GM19467 (cell line): ENCODE results near the gene LY6G6F.
A peak's percentile ranks its signal among the peaks of the same experiment; 100 is the strongest.

Source experiments
- ATAC-seq: cut with Tn5 transposase; IDR thresholded peaks from one replicate; pipeline ENCODE4 v1.9.1; 2021; ENCODE audit warnings: mild to moderate bottlenecking, moderate library complexity; ENCODE audit not compliant: unreplicated experiment

LY6G6F gene

DNA sequence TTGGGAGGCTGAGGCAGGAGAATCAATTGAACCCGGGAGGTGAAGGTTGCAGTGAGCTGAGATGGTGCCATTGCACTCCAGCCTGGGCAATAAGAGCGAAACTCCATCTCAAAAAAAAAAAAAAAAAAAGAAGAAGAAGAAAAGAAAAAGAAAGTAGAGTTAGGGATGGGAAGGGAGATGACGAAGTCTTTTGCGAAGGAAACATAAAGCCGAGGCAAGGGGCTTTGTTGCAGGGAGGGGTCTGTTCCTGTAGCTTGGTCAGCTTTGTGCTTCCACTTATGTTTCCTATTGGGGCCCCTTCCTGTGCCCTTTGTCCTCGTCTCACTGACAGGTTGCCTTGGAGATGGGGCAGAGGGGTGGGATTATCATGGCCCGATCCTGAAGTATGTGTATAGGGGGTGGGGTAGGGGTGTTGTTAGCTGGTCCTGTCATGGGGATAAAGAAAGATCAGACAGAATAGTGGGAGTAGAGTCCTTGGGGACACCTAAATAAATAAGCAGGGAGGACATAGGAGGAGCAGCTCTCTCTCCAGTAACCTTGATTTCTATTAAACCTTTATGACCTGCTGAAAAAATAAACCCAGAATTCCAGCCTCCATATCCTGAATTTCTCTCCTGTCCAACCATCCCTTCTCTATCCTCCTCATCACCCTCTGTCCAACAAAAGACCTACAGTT is 30.8 kb downstream of the LY6G6F start:
- no peak for ATAC-seq

DNA sequence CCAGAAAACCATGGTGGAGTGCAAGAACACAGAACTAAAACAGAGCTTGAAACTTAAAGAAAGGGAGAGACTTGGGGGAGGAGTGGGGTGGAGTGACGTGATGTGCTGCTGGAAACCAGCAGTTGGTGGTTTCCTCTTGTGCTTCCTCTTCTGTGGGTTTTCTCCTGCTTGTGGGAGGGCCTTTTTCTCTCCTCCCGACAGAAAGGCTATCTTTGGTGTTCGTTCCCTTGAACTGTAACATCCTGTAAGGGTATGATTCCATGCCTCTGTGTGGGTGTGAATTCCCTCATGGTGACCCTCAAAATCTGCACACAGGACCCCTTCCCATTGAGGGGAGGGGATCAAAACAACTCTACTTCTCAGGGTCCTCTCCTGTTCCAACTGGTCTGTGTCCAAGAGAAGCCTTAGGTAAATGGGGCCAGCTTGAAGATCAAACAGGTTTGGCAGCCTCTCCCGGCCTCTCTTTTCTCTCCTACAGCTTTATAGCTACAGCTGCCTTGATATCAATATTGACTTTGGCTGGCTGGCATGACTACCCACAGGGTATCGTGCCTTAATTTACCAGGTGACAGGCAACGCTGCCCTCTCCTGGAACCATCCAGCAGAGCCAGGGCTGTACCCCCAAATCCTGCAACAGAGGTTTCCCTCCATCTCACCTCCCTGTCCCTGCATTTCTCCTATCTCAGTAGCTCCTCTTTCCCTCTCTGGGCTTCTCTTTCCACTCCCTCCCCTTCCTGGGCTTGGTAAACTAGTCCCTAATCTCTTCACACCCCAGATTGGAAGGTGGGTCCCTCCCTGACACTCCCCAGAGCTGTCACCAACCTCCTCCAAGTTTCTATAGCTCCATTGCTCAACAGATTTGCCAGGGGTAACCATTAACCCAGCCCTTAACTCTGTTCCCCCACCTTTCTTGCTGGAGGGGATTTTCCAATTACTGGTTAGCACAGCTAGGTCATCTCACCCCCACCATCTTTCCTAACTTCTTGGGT is 31.6 kb downstream of the LY6G6F start:
- ATAC-seq = no peak

DNA sequence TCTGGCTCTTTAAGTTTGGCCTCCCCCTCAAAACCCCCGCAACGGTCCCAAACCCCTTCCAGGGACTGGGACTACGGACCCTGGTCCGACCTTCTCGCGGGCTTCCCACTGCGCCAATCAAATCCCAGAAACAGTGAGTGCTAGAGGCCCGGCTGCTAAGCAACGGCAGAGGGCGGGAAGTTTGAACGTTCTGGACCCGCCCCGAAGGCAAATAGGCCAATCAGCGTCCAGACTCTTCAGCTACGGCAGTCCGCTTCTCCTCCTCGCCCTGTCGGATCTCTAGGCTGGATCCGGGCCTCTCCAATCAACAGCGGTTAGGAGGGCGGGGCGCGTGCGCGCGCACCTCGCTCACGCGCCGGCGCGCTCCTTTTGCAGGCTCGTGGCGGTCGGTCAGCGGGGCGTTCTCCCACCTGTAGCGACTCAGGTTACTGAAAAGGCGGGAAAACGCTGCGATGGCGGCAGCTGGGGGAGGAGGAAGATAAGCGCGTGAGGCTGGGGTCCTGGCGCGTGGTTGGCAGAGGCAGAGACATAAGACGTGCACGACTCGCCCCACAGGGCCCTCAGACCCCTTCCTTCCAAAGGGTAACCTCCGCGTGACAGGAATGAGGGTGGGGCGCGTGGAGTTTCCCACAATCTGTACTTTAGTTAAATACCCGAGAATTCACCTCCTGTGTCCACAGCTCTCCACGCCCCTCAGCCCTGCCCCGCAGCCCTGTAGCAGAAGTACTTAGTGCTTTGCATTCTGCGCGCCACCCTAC is 33.2 kb downstream of the LY6G6F start, which contains the start of gene MSH5:
Gene MSH5, plus strand, starts transcription at position 367 of the 758 bp plus-strand sequence. CDS start 462 bp downstream, outside the sequence.
- peak; percentile 61 for ATAC-seq

DNA sequence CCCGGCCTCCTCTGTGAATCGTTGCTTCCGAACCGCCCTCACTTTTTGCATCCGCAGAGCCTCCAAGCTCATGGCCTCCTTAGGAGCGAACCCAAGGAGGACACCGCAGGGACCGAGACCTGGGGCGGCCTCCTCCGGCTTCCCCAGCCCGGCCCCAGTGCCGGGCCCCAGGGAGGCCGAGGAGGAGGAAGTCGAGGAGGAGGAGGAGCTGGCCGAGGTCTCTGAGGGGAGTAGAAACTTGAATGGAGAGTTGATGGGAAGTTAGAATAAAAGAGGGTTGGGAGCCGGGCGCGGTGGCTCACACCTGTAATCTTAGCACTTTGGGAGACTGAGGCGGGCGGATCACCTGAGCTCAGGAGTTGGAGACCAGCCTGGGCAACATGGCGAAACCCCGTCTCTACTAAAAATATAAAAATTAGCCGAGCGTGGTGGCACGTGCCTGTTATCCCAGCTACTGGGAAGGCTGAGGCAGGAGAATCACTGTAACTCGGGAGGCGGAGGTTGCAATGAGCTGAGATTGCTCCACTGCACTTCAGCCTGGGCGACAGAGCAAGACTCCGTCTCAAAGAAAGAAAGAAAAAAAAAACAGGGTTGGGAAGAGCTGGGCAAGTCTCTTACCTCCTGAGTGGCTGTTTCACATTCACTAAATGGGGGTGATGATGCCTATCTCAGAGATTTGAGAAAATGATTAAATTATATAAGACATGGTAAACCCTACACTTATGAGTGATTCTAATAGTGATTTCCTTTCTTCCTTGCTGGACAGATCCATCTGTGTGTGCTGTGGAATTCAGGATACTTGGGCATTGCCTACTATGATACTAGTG is 33.9 kb downstream of the LY6G6F start:
- no peak for ATAC-seq

DNA sequence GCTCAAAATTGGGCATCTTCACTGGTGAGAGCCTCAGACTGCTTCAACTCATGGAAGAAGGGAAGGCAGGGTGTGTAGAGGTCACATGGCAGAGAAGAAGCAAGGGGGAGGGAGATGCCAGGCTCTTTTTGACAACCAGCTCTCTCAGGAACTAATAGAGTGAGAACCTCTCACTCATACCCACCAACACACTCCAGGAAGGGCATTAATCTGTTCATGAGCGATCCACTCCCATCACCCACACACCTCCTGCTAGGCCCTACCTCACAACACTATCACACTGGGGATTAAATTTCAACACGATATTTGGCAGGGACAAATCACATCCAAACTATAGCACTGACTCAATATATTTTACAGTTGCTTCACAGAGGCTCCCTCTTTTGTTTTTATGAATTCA is 35.1 kb downstream of the LY6G6F start:
- no peak for ATAC-seq

DNA sequence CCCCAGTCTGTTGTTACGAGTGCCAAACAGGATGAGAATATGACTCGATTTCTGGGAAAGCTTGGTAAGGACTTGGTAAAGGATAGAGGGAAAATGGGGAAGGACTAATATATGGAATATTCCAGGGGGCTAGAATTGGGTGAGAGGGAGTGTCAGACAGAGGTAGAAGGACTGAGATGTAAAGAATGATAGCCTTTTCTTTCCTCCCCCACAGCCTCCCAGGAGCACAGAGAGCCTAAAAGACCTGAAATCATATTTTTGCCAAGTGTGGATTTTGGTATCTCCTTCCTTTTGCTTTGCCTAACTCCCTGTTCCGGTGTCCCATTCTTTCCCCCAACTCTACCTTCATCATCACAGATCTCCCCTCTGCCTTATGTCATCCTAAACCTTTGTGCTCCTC is 36.2 kb downstream of the LY6G6F start:
- no peak for ATAC-seq

DNA sequence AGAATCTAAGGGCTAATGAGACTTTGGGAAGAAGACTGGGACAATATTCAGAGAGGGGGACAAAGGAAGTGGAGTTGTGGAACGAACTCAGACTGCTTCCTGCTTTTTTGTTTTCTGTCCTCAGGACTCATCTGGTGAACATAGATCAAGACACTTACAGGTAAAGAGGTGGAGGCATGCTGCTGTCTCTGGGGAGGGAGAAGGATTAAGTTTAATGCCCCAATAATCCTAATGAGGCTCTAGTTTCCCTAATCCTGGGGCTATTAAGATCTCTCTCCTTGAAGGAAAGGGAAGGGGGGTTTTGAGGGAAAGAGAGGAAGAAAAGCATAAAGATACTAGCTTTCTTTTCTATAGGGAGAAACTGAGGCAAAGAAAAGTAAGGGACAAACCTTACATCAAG is 37.8 kb downstream of the LY6G6F start:
- ATAC-seq = no peak

DNA sequence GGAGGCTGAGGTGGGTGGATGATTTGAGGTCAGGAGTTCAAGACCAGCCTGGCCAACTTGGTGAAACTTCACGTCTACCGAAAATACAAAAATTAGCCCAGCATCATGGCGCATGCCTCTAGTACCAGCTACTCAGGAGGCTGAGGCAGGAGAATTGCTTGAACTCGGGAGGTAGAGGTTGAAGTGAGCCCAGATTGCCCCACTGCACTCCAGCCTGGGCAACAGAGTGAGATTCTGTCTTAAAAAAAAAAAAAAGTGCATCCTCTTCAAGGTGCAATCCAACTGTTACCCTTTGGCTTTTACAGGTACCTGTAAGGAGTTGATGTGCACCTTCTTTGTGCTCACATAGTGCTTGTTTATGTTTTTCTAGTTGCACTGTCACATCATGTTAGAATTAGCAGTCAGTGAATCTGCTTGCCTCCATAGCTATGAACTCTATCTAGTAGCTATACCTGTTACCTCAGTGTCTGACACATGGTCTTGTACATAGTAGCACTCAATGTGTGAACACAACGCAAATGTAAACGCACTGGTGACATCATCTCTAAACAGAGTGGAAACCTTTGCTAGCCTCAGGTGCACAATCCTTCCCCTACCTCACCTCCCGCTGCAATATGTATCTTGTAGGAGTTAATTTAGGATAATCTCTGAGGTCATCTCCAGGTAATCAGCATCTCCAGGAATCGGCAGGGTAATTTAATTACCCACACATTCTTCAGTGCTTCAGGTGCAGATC is 42.8 kb downstream of the LY6G6F start:
- ATAC-seq = no peak

DNA sequence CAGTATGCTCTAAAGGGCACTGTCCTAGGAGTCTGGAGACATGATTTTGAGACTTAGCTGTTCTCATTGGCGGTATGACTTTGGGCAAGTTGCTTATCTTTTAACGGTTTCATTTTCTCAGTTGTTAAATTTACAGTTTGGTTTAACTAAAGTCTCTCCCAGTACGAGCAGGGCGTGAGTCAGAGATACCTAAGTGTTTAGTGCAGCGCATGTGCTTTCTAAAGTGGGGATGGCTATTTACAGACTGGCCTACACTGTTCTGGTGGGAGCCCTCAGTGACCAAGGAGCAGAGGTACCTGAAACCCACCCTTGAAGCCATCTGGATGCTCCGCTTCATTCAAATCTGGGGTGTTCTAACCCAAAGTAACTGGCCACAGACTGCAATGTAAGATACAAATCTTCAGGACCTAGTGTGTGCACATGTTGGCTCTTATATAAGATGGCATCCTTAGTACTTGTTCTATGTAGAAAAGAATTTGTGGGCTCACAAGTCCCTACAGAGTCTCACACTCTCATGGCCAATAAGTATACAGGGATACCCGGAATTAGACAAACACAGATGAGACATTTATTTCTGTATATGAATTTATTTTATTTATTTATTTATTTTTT is 43.9 kb downstream of the LY6G6F start:
- no peak for ATAC-seq

DNA sequence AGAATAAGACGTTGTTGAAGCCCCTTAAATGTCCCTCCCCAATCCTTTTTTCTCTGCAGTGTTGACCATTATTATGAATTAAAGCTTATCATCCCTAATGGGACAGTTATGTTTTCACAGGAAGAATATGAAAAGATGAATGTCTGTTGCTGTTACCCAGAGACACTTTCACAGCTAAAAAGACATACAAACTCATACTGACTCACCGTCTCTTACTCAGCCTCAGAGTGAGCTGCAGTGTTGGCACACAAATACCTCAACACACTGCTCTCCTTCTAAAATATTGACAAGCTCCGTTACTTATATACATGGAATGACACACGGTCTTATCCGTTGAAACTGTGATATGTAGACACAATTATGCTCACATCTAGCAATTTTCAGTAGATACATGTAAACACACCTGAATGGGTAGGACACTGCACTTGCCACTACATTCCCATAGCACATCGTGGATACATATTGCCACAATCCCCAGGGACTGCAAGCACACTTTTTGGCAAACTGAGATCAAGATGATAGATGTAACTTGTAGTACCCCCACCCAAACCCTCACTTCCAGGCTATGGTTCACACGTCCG is 46.2 kb downstream of the LY6G6F start:
- ATAC-seq = no peak

DNA sequence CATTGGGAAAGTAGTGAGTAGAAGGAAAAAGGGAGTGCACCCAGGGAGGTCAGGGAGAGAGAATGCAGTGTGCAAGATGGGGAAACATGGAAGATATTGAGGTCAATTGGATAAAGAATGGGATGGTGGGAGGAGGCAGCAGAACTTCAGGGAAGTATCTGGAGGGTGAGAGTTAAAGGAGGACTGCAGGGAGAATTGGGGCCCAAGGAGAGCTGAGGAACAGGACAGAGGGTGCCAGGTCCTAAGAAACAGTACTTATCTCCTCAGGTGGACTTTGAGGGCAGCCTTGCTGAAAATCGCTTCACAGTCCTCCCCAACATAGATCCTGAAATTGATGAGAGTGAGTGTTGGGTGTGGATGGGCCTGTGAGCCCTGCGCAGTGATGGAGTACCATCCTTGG is 51.6 kb downstream of the LY6G6F start:
- ATAC-seq = no peak
